Activated gamma-delta T cell (primary cell): ENCODE results near the gene NSUN3.
"Not testable (repeated sequence)": the region's sequence is repeated elsewhere in the genome, so short reads cannot be mapped to it uniquely, and the experiment has no call there.

Experiments
- DNase-seq: peaks from one replicate; lab custom pipeline; 2025; lab: John Stamatoyannopoulos, UW
- total RNA-seq, 2 donors: gene quantifications; one replicate each; lab custom pipeline; 2026; lab: John Stamatoyannopoulos, UW

NSUN3 gene
- 39.3 to 41.1 reads per million in 2 donors for total RNA-seq

GRCh38 chr3:94062513-94063404 is at the start of gene NSUN3, which contains the start of gene DHFR2:
Gene NSUN3 (plus strand): TSS chr3:94063061. CDS start chr3:94063127, 66 bp downstream.
Gene DHFR2 (minus strand): TSS chr3:94062916. CDS start chr3:94061511, 1,405 bp downstream.
- peak; percentile 18 for DNase-seq

GRCh38 chr3:94015025-94015424 is 47.8 kb upstream of the NSUN3 start:
- DNase-seq, result no peak

GRCh38 chr3:94019659-94020058 is 43.2 kb upstream of the NSUN3 start:
- DNase-seq, result no peak

GRCh38 chr3:94020293-94020692 is 42.6 kb upstream of the NSUN3 start:
- no peak for DNase-seq

- DNase-seq, result no peak
Measured at GRCh38 chr3:94024385-94024784, 38.5 kb upstream of the NSUN3 start.

- no peak for DNase-seq
Measured at GRCh38 chr3:94026623-94027022, 36.2 kb upstream of the NSUN3 start.

GRCh38 chr3:94028093-94028837 is 34.6 kb upstream of the NSUN3 start, which contains the start of gene STX19:
Gene STX19 (minus strand): TSS chr3:94028597. CDS start chr3:94015269, 13,328 bp downstream.
- no peak for DNase-seq

GRCh38 chr3:94036909-94037507 is 25.9 kb upstream of the NSUN3 start:
- DNase-seq, result no peak

GRCh38 chr3:94043285-94043684 is 19.6 kb upstream of the NSUN3 start:
- no peak for DNase-seq

GRCh38 chr3:94044100-94044936 is 18.5 kb upstream of the NSUN3 start:
- not testable (repeated sequence) for DNase-seq

GRCh38 chr3:94046533-94046932 is 16.3 kb upstream of the NSUN3 start:
- no peak for DNase-seq

GRCh38 chr3:94049267-94049666 is 13.6 kb upstream of the NSUN3 start:
- no peak for DNase-seq

GRCh38 chr3:94050546-94050945 is 12.3 kb upstream of the NSUN3 start:
- DNase-seq, result no peak

GRCh38 chr3:94061297-94061696 is 1.6 kb upstream of the NSUN3 start:
- no peak for DNase-seq

- DNase-seq, result no peak
Measured at GRCh38 chr3:94063496-94064119, 747 bp downstream of the NSUN3 start.

GRCh38 chr3:94064243-94064860 is 1.5 kb downstream of the NSUN3 start:
- no peak for DNase-seq

GRCh38 chr3:94065122-94065521 is 2.3 kb downstream of the NSUN3 start:
- DNase-seq, result no peak

GRCh38 chr3:94065819-94066480 is 3.1 kb downstream of the NSUN3 start:
- DNase-seq, result no peak
